GM04503 (cell line): ENCODE measurements around the gene ZNF578.
"Not testable (repeated sequence)": the region's sequence is repeated elsewhere in the genome, so short reads cannot be mapped to it uniquely, and the experiment has no call there.

Experiments
- DNase-seq: peaks from one replicate; pipeline ENCODE4 v3.0.0-alpha.2; 2012; ENCODE audit warnings: low read depth

The ZNF578 gene

DNA sequence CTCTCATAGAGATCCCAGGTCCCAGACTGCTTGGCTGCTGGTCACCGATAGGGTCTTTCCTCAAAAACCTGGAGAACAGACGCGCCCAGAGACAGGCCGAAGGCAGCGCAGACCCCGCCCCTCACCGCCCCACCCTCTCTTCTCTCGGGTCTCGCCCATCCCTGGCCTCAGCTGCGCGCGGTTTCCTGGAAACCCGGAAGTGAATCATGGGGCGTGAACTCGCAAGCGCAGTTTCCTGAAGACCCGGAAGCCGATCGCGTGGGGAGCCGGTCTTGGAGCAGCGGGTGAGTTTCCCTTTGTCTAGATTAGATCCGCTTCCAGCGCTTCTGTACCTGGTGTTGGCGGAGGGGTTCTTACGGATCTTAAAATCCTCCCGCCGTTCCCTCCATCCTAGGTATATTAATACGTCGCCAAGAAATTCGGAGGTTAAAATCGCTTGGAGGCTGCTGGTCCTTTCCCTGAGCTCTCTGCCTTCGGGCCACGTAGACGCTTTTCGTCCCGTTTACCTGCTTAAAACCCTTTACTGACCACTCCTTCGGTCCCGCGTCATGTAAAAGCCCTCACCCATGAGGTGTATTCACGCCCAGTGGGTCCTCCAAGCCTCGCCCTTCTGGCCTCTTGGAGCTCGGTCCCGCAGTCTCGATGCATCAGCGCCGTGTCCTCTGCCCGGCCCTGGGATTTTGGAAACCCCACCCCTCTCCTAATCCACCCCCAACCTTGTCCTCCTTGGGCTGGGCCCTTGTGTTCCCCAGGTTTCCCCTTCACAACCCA is at the start of gene ZNF578:
TSS of gene ZNF578 (plus strand) at position 230 of the 771 bp plus-strand sequence. CDS start 48,293 bp downstream, outside the sequence.
- DNase-seq: peak; percentile 52

- DNase-seq: no peak
Observed at GRCh38 chr19:52410276-52410675, 43.1 kb upstream of the ZNF578 start.

- no peak for DNase-seq
Observed at GRCh38 chr19:52415711-52416110, 37.6 kb upstream of the ZNF578 start.

- DNase-seq: no peak
Observed at GRCh38 chr19:52428937-52429336, 24.4 kb upstream of the ZNF578 start, which contains the start of gene ZNF534. TSS of gene ZNF534 (plus strand) at chr19:52429148. CDS start at chr19:52431475, 2,327 bp downstream.

DNA sequence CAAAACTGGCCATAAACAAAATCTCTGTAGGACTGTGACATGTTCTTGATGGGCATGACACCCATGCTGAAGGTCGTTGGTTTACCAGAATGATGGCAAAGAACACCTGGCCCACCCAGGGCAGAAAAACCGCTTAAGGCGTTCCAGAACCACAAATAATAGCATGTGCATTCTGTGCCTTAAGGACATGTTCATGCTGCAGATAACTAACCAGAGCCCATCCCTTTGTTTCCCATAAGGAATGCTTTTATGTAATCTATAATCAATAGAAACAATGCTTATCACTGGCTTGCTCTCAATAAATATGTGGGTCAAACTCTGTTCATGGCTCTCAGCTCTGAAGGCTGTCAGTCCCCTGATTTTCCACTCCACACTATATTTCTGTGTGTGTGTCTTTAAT is 11.2 kb upstream of the ZNF578 start:
- DNase-seq: no peak

- no peak for DNase-seq
Observed at GRCh38 chr19:52444506-52444905, 8.8 kb upstream of the ZNF578 start.

DNA sequence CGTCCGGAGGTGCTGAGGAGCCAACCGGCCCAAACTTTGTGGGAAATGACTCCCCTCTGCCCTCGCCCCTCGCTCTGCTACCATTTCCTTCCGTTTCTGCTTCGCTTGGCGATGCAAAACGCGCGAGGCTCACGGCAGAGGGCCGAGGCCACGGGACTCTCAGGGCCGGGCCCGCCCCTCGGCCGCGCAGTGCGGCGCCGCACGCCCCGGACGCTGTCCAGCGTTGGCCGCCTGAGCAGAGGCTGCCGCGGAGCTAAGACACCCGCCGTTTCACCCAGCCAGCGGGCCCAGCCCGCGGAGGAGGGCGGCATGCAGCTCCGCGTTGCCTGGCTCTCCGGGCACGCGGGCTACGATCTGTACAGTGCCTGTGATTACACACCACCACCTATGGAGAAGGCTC is 2.1 kb upstream of the ZNF578 start:
- no peak for DNase-seq

DNA sequence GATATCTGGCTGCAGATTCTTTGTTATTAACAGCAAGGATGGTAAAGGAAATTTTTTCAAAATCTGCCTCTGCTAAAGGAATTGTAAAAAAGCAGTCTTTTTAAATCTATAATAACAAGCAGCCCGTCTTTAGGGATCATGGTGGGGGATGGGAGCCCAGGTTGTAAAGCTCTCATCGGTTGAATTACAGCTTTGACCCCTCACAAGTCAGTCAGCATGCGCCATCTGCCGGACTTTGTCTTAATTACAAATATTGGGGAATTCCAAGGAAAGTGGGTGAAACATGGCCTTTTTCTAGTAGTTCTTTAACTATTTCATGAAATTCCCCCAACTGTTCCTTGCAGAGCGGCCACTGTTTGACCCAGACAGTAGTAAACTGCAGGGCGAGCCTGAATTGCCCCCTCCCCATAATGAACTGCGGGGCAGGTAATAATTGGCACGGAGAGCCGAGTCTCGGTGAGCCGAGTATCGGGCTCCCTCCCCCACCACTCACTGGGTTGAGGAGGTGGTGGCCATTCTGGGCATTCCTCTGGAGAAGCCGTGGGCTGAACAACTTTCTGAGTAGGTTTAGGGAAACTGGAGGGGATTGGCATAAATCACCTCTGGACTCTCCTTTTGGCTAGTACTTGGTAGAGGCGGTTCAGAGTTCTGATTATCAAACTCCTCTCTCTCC is 11.6 kb downstream of the ZNF578 start:
- DNase-seq: no peak

GRCh38 chr19:52473655-52474350 is 20.4 kb downstream of the ZNF578 start:
- DNase-seq: no peak

GRCh38 chr19:52474351-52475127 is 21.2 kb downstream of the ZNF578 start:
- DNase-seq: no peak

DNA sequence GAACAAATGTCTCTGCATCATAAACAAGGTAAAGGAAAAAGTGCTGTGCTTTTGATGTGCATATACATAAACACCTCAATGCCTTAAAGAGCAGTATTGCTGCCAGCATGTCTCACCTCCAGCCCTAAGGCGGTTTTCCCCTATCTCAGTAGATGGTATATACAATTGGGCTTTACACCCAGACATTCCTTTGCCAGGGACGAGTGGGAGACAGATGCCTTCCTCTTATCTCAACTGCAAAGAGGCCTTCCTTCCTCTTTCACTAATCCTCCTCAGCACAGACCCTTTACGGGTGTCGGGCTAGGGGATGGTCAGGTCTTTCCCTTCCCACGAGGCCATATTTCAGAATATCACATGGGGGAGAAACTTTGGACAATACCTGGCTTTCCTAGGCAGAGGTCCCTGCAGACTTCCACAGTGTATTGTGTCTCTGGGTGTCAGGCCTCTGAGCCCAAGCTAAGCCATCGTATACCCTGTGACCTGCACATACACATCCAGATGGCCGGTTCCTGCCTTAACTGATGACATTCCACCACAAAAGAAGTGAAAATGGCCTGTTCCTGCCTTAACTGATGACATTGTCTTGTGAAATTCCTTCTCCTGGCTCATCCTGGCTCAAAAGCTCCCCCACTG is 30.9 kb downstream of the ZNF578 start:
- DNase-seq: not testable (repeated sequence)

DNA sequence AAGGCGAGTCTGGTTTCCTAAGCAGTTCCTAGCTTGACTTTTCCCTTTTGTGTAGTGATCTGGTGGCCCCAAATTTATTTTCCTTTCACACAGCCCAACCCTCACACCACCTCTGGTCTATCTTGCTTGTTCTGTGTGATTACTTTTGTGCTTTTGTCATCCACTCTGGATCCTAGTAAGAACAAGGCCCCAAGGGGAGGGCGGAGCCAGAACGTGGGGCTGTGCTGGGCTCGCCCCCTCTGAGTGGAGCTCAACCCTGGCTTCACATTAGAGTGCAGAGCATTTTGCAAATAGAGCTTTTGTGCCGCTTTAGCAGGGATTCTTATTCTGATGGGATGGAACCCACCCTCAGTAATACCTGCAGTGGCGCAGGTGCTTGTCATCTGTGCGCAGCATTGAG is 31.7 kb downstream of the ZNF578 start:
- DNase-seq: not testable (repeated sequence)

GRCh38 chr19:52485561-52486240 is 32.3 kb downstream of the ZNF578 start:
- not testable (repeated sequence) for DNase-seq

DNA sequence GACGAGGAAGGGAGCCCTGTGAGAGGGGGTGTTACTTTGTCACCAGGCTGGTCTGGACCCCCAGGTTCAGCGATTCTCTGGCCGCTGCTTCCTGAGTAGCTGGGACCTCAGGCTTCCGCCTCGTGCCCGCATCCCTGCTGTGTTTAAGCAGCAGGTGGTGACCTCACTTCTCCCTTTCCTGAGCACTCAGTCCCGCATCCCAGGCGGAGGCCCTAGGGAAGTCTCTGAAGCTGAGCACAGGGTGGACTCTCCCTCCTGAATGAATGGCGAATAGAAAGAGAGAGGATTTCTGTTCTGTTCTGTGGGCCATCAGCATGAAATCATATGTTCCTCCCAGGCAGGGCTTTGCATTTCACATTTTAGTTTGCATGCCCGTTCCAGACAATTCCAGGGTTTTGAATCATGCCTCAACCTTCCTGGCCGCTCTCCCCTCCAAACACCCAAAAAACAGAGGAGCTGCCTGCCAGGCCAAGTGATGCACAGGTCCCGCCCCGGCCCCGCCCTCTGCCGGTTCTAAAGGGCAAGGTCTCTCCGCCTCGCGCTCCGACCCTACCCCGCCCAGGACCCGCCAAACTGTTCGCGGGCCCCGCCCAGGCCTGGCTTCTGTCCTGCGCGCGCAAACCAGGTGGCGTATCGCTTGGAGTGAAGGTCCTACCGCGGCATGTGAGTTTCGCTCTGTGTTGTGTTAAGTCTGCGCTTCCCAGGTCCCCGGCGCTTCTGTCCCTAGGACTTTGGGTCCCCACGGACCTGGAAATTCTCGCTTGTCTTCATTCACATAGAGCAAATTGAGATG is 39.0 kb downstream of the ZNF578 start:
- DNase-seq: no peak

DNA sequence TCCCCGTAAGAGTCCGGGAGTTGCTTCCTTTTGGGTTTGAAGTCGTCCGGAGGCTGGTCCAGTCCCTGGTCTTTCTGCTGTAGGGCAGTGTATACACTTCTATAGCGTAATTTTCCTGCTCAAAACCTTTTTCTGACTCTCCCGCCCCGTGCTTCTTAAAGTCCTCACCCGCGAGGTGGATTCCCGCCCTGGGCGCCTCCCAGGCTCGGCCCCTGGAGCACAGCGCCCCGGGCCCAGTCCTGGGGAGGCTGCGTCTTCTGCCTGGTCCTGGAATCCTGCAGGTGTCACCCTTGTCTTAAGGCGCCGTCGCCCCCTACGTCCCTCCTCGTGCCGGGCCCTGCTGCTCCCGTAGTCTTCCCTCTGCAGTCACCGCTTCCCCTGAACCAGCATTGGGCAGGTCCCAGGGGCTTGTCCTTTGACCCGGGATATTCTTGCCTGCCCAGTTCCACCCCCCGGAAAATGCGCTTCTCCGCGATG is 39.7 kb downstream of the ZNF578 start:
- no peak for DNase-seq

DNA sequence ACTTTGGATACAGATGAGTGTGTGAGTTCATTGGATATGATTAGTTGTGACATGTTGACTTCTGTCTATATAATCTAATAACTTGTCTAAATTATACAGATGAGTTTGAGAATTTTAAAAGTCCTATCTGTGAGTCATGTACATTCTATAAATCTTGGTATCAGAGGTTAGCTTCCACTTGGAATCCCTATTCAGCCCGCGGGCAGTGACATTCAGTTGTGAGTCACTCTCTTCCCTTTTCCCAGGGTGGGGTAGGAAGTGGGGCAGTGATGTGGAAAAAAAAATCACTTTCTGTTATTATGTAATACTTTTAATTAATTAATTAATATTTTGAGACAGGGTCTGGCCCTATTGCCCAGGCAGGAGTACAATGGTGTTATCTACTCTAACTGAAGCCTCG is 41.2 kb downstream of the ZNF578 start:
- DNase-seq: no peak

GRCh38 chr19:52498571-52498970 is 45.2 kb downstream of the ZNF578 start:
- DNase-seq: no peak

DNA sequence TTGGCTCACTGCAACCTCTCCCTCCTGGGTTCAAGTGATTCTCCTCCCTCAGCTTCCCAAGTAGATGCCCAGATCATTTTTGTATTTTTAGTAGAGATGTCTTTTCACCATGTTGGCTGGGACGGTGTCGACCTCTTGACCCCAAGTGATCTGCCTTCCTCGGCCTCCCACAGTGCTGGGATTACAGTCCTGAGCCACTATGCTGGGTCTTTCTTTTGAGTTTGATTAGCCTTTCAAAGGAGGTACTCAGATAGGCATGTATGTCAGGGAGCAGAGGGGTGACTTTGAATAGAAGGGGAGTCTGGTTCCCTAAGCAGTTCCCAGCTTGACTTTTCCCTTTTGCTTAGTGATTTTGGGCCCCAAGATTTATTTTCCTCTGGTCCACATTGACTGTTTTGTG is 47.1 kb downstream of the ZNF578 start:
- not testable (repeated sequence) for DNase-seq

GRCh38 chr19:52500991-52501390 is 47.6 kb downstream of the ZNF578 start:
- DNase-seq: not testable (repeated sequence)

GRCh38 chr19:52507266-52507665 is 53.9 kb downstream of the ZNF578 start:
- no peak for DNase-seq
